ENCODE data around the gene NANOG. TPM values are rescaled to one million over a fixed set of nuclear protein-coding genes. Genes with fewer than 3 reads are reported as not detected.
A peak's percentile ranks its signal among the peaks of the same experiment; 100 is the strongest.
"Not testable (repeated sequence)": the region's sequence is repeated elsewhere in the genome, so short reads cannot be mapped to it uniquely, and the experiment has no call there.

NANOG gene
- total RNA-seq, result not detected in 2 replicates
- not detected for total RNA-seq (2013)
- polyA plus RNA-seq, result not detected in 2 replicates
- not detected in 2 replicates for polyA minus RNA-seq

GRCh38 chr12:7788884-7789528 is at the start of gene NANOG:
TSS of gene NANOG (plus strand) at chr12:7789402. CDS start at chr12:7789615, 213 bp downstream.
- H3K36me3 ChIP-seq (replicated peaks in 1 of 2; ENCODE audit: control extremely low read depth in 1 of 2, control insufficient read depth in 1 of 2, extremely low read depth in 1 of 2, insufficient read depth in 2 of 2, low read length in 1 of 2); POLR2A ChIA-PET; DNase-seq; H3K9me3 Mint-ChIP-seq (ENCODE audit: insufficient read depth); H3K27ac ChIP-seq (ENCODE audit: low read length in 2 of 2); H3K4me3 Mint-ChIP-seq; H3K4me1 Mint-ChIP-seq; H3K27ac Mint-ChIP-seq; H4K20me1 ChIP-seq (ENCODE audit: control insufficient read depth, insufficient read depth, low read length, poor library complexity, severe bottlenecking); H2AFZ ChIP-seq (ENCODE audit: insufficient read depth, low read depth, low read length, poor library complexity, severe bottlenecking); H3K9ac ChIP-seq (ENCODE audit: low read length); H3K9me3 ChIP-seq (ENCODE audit: control extremely low read depth in 1 of 3, control insufficient read depth in 2 of 3, insufficient read depth in 1 of 3, low read length in 2 of 3); ATAC-seq (ENCODE audit: low read depth); H3K27me3 ChIP-seq (replicated peaks in 1 of 4; ENCODE audit: control extremely low read depth in 1 of 4, control insufficient read depth in 3 of 4, insufficient read depth in 4 of 4, low read length in 3 of 4); intact Hi-C loops (cut with micrococcal nuclease); H3K79me2 ChIP-seq (ENCODE audit: control insufficient read depth, insufficient read depth, low read length); H3K4me2 ChIP-seq (replicated peaks; ENCODE audit: low read depth, low read length, poor library complexity, severe bottlenecking); H3K4me3 ChIP-seq (ENCODE audit: control extremely low read depth in 1 of 5, extremely low read depth in 1 of 5, insufficient read depth in 1 of 5, low read depth in 2 of 5, low read length in 4 of 5); H3K4me1 ChIP-seq (ENCODE audit: control insufficient read depth in 2 of 2, insufficient read depth in 2 of 2, low read length in 2 of 2): not testable (repeated sequence)
- CTCF ChIA-PET, result interaction anchor here (2.1 kb wide), 1 partner anchor 18 kb away, joined by 4 read pairs; no protein-coding TSS in a partner anchor
- no CpG with 5 or more reads among the region's 13 CpGs for WGBS (ENCODE audit: insufficient coverage)
- H3K27me3 Mint-ChIP-seq, result peaks cover 12% of the 10 kb centered on the region

GRCh38 chr12:7747246-7747645 is 42.0 kb upstream of the NANOG start, which contains the start of gene CLEC4C:
TSS of gene CLEC4C (minus strand) at chr12:7747375. CDS start at chr12:7747348, 27 bp downstream.
- H3K27ac ChIP-seq (ENCODE audit: low read length in 2 of 2), result peak within 1 kb of the TSS in 1 of 2 donors; percentile 20
- intact Hi-C loops (cut with micrococcal nuclease), result no loop called here
- H4K20me1 ChIP-seq (ENCODE audit: control insufficient read depth, insufficient read depth, low read length, poor library complexity, severe bottlenecking), result no peaks in the 10 kb centered on the region
- DNase-seq (peak; percentile 10), ATAC-seq (ENCODE audit: low read depth) (no peak)
- peak within 1 kb of the TSS; percentile 14 for H3K4me2 ChIP-seq (replicated peaks; ENCODE audit: low read depth, low read length, poor library complexity, severe bottlenecking)
- no peaks in the 10 kb centered on the region for H3K27me3 ChIP-seq (replicated peaks in 1 of 4; ENCODE audit: control extremely low read depth in 1 of 4, control insufficient read depth in 3 of 4, insufficient read depth in 4 of 4, low read length in 3 of 4)
- CTCF ChIA-PET, result interaction anchor here (0.6 kb wide), 1 partner anchor 54 kb away, joined by 3 read pairs; no protein-coding TSS in a partner anchor
- H3K9ac ChIP-seq (ENCODE audit: low read length), result no peak within 1 kb of the TSS
- WGBS (ENCODE audit: insufficient coverage), result 38% methylated on average over 2 of the region's 5 CpGs
- H3K4me1 ChIP-seq (ENCODE audit: control insufficient read depth in 2 of 2, insufficient read depth in 2 of 2, low read length in 2 of 2), result peaks cover 4 to 26% of the 10 kb centered on the region in 2 donors
- no peaks in the 10 kb centered on the region for H3K79me2 ChIP-seq (ENCODE audit: control insufficient read depth, insufficient read depth, low read length)
- no peaks in the 10 kb centered on the region for H3K9me3 Mint-ChIP-seq (ENCODE audit: insufficient read depth)
- H3K4me3 Mint-ChIP-seq, result peak within 1 kb of the TSS; percentile 56
- POLR2A ChIA-PET, result no interaction called here
- peaks cover 8% of the 10 kb centered on the region for H3K27me3 Mint-ChIP-seq
- TF ChIP-seq CTCF (IDR thresholded peaks at IDR 0.05) (no peak), EZH2 (IDR thresholded peaks at IDR 0.05; ENCODE audit: borderline replicate concordance, insufficient read depth, low read depth, low read length, poor library complexity, severe bottlenecking) (no peak)
- H3K9me3 ChIP-seq (ENCODE audit: control extremely low read depth in 1 of 3, control insufficient read depth in 2 of 3, insufficient read depth in 1 of 3, low read length in 2 of 3), result peaks cover 0 to 6% (median 1%) of the 10 kb centered on the region in 3 donors
- no peak within 1 kb of the TSS for H3K4me3 ChIP-seq (ENCODE audit: control extremely low read depth in 1 of 5, extremely low read depth in 1 of 5, insufficient read depth in 1 of 5, low read depth in 2 of 5, low read length in 4 of 5)
- peak within 1 kb of the TSS; percentile 73 for H3K27ac Mint-ChIP-seq
- no peak within 1 kb of the TSS for H2AFZ ChIP-seq (ENCODE audit: insufficient read depth, low read depth, low read length, poor library complexity, severe bottlenecking)
- H3K4me1 Mint-ChIP-seq, result peaks cover 12% of the 10 kb centered on the region
- no peaks in the 10 kb centered on the region for H3K36me3 ChIP-seq (replicated peaks in 1 of 2; ENCODE audit: control extremely low read depth in 1 of 2, control insufficient read depth in 1 of 2, extremely low read depth in 1 of 2, insufficient read depth in 2 of 2, low read length in 1 of 2)

All from B cell (primary cell).